Activated T-cell treated with anti-CD3 and anti-CD28 coated beads, Interleukin-2, amount 50 U/mL, for 1 hour (primary cell): ENCODE results near the gene NPY1R.

Experiments
- DNase-seq: peaks from one replicate; pipeline ENCODE4 v3.0.0-alpha.2; 2020

Gene NPY1R

GRCh38 chr4:163332526-163333406 lies at the start of gene NPY1R:
NPY1R (minus strand) TSS chr4:163332596; CDS start chr4:163326554, 6,042 bp downstream.
- no peak for DNase-seq

DNA sequence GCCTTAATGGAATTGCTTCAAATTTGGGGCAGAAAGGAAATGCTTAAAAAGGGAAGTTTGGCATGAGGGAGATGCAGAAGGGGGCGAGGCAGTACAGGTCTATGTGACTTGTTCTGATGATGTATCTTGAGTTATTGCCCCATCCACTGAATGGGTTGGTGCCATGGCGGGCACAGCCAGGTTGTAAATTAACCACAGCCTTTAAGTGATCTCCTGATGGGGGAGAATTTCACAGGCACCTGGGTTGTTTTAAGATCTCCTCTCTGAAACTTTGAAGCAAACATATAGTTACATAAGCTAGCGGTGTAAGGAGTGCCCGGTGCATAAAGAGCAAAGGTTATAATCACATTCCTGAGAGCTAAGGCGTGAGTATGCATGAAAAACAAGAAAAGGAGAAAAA lies 48.3 kb upstream of the NPY1R start:
- DNase-seq, result no peak

DNA sequence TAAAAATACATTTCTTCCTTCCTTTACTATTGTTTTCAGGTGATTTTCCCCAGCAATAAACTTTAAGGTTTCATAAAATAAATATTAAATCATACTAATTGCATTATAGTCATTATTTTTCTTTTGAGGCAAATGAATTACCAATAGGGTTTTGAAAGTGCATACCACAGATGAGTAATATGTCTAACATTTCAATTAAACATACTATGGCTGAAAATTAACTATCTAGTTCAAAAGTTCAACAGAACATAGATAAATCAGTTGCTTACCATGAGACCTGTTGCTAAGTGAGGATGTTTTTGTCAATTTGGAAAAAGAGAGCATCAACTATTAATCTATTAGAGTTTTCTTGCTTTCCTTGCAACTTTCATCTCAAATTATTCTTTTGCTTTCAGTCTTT lies 46.3 kb upstream of the NPY1R start:
- DNase-seq, result no peak

DNA sequence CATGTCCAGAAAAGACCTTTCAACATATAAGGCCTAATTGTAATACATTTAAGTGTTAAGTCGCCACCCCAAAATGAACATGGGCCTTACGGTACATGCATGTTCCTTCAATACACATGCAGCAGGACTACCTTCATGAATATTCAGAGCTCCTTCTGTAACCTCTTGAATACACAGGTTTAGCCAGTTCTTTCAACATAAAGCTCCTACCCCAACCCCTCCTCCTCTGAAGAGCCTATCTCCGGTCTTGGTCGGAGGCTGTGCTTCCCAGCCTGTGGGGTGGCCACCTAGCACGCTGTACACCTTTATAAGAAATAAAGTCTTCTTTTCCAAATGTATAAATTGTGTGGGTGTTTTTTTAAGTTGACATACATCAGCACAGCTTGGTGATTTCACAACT lies 39.6 kb upstream of the NPY1R start:
- DNase-seq, result no peak

DNA sequence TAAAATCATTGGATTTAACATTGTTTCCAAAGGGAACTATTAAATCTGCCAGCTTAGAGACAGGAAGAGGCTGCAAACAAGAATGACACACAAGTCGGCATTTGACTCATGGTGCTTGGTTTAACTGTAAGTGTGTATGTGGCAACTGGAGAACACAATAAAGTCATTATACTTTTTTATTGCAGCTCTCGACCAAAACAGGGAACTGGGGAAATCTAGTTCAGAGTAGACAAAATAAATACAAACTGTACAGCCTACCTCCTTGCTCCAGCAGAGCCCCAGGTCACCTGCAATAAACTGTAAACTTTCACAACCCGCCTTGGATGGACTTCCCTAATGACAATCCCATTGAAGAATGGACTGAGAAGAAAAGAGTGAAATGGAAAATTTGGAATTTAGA lies 35.3 kb upstream of the NPY1R start:
- no peak for DNase-seq

DNA sequence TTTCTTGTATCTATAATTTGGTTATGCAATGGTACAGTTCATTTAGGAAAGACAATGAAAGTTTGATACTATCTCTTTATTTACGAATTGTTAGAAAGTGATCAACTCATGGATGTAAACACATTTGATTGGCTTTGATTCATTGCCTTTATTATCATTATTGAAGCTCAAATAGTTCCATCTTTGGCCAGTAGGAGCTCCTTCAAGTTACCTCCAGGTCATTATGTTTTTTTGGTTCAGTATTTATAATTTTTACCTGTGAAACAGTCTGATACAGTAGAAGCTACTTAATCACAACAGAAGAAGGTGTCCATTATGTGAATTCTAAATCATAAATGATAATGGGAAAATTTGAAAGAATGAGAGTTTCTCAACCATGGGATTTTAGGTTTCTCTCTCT lies 23.7 kb upstream of the NPY1R start:
- no peak for DNase-seq

GRCh38 chr4:163353054-163353453 lies 20.7 kb upstream of the NPY1R start:
- DNase-seq, result no peak

- DNase-seq, result no peak
Measured at GRCh38 chr4:163350672-163351071, 18.3 kb upstream of the NPY1R start.

- DNase-seq, result no peak
Measured at GRCh38 chr4:163344147-163345125, 12.0 kb upstream of the NPY1R start.

DNA sequence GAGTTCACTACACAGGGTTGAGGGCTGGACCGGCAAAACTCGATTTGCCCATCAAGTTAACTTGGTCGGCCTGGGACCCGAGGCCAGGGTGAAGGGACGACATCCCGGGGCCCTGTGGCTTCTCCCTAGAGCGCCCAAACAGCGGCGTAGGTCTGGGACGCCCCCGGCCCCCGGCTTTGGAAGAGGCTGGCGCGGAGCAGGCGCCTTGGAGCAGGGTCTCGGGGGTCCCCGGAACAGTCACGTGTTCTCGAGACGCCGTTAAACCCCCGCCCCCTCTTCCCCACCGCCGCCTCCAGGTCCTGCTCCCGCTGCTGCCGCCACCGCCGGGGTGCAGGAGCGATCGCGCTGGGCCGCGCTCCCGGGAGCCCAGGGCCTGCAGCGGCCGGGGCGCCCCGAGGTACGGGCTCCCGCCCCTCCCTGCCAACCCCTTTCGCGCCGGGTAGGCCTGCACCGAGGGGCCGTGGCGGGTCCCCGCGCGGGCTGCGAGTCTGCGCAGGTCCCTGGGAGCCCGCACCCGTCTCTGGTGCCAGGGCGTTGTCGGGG lies 11.3 kb upstream of the NPY1R start, which contains the start of gene NPY5R:
NPY5R (plus strand) TSS at position 289 of the 543 bp plus-strand sequence. CDS start 6,382 bp downstream, outside the sequence.
- no peak for DNase-seq

GRCh38 chr4:163335384-163335783 lies 3.0 kb upstream of the NPY1R start:
- no peak for DNase-seq

GRCh38 chr4:163331629-163332376 lies 593 bp downstream of the NPY1R start:
- no peak for DNase-seq

DNA sequence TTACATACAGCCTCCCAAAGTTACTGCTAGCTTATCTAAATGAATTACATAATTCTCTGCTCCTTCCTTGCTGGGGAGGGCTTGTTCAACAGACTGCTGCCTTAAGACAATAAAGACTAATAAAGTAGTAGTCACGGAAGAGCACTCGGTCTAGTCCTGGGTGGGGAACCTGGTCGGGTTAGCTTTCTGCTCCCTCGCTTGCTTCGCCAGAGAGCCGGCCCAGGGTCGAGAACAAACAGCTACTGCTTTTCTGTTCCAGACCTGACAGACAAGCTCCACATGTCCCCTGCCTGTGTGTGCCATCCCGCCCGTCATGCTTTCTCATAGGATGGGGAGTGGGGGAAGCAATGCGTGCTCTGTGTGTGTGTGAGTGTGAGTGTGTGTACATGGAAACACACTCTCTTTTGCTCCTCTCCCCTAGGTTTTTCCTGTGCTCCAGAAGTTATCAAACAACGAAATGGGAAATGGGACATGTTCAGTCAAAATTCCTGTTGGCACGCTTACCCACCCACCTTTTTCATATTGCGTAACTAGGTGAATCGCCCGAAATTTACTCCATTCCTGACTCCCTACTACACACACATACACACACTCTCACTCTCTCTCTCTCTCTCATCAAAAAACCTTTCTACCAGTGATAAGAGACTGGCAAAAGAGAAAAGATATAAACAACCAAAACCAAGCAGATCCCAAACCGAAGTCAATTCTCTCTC lies 1.3 kb downstream of the NPY1R start:
- no peak for DNase-seq

DNA sequence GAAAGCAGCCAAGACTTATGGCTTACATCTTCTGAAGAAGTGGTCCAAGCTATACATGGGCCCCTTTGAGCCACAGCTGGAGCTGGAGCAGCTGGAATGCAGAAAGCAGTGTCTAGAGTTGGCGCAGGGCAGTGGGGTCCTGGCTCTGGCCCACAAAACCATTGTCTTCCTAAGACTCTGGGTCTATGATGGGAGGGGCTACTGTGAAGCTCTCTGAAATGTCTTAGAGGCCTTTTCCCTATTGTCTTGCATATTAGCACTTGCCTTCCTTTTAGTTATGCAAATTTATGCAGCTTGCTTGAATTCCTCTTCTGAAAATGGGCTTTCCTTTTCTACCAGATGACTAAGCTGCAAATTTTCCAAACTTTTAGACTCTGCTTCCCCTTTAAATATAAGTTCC lies 15.3 kb downstream of the NPY1R start:
- DNase-seq, result no peak

DNA sequence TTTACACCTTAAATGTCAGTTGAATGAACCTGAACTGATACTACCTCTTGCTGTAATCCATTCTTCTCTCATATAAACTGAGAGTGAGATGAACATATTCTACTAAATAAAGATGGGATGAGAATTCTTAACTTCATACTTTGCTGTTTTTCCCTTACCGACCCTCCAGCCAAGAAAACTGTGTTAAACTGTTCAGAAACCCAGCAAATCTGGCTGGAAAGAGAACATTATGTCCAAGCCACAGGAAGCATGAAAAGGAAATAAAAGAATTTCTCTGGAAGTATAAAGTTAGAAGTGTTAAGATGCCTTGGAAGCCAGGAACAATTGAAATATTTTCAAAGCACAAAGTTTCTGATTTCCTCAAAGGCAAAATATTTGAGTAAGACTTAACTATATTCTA lies 22.9 kb downstream of the NPY1R start:
- no peak for DNase-seq

GRCh38 chr4:163303069-163303468 lies 29.3 kb downstream of the NPY1R start:
- DNase-seq, result no peak

DNA sequence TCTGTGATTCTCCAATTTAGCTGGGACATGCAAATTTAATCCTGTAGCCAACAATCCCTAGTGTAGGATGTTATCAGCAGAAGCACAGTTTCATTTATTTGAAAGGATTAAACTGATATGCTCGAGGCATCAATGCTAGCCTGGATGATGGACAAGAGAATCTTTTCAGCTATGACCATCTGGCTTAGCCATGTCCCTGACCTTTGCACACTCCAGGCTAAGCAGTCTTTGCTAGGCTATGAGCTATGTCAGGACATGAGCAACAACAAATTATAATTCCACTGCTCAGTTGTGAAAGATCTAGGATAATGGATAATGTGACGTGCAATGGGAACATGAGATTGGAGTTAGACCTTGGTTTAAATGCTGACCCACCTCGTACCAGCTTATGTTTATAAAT lies 32.0 kb downstream of the NPY1R start:
- DNase-seq, result no peak

- DNase-seq, result no peak
Measured at GRCh38 chr4:163295138-163295537, 37.3 kb downstream of the NPY1R start.

- DNase-seq, result no peak
Measured at GRCh38 chr4:163284304-163284703, 48.1 kb downstream of the NPY1R start.

GRCh38 chr4:163280703-163281519 lies 51.5 kb downstream of the NPY1R start:
- DNase-seq, result no peak

GRCh38 chr4:163279713-163280112 lies 52.7 kb downstream of the NPY1R start:
- no peak for DNase-seq
